Stomach (tissue), 4 donors: Measurements from ENCODE around the gene DMKN.

Experiments used
- CTCF ChIP-seq, 7 experiments: fragments of 450-650 bp in 4 of 7; fragments of 200-600 bp in 3 of 7; sonication (generic) in 3 of 7; IDR thresholded peaks; one replicate each; pipeline ENCODE4 v1.5.1; 2016 to 2019; ENCODE audit warnings: antibody characterized with exemption in 7 of 7, control low read depth in 2 of 7, mild to moderate bottlenecking in 1 of 7
- EP300 ChIP-seq: sonication (generic); formaldehyde crosslinking; IDR thresholded peaks from one replicate; pipeline ENCODE4 v1.6.1; 2017; ENCODE audit warnings: antibody characterized with exemption
- POLR2A ChIP-seq, 4 donors: fragments of 450-650 bp; IDR thresholded peaks; one replicate each; pipeline ENCODE4 v1.6.1; 2016; ENCODE audit warnings: antibody characterized with exemption in 4 of 4, control low read depth in 2 of 4, mild to moderate bottlenecking in 1 of 4, moderate library complexity in 1 of 4
- POLR2AphosphoS5 ChIP-seq, 3 donors: sonication (generic); formaldehyde crosslinking; IDR thresholded peaks; one replicate each; pipeline ENCODE4 v1.6.1; 2016; ENCODE audit warnings: antibody characterized with exemption in 3 of 3

GRCh38 chr19:35488677-35489076 is 24.8 kb downstream of the DMKN start:
- TF ChIP-seq CTCF (IDR thresholded peaks at IDR 0.05) (no peak), POLR2AphosphoS5 (IDR thresholded peaks at IDR 0.05) (no peak), EP300 (no peak), POLR2A (IDR thresholded peaks at IDR 0.05) (no peak)
